GM12864 (cell line): ENCODE results near the gene MCTP1.

ENCODE experiments used
- DNase-seq: peaks from one replicate; pipeline ENCODE4 v3.0.0-alpha.2; 2011; ENCODE audit warnings: low read depth
- H3K4me3 ChIP-seq: 2 replicates; pipeline ENCODE4 v1.5.1; 2011; ENCODE audit warnings: mild to moderate bottlenecking, low read depth, low read length, control low read depth
- TF ChIP-seq, protein P1 (sequence below): IDR thresholded peaks from 2 replicates; pipeline ENCODE4 v1.5.1; 2011; ENCODE audit warnings: low read depth, mild to moderate bottlenecking, moderate library complexity, low read length, control low read depth, inconsistent platforms; ENCODE audit errors: missing control alignments

Gene MCTP1

DNA sequence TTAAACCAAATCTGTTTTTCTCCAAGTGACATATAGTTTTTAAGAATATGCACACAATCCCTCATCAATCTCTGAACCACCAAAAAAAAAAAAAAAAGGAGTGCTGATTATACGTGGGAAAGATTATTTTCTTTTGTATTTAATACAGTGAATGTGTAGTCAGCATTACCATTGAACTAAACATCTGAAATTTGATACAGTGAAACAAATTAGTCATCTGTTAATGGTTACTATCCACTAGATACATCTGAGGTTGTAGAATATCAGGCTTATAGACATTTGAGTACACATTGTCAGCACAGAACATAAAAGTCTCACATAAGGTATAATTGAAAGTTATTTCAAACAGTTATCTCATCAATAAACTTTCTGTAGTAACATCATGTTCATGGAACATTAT is 579.5 kb downstream of the MCTP1 start:
- TF ChIP-seq, protein P1, sequence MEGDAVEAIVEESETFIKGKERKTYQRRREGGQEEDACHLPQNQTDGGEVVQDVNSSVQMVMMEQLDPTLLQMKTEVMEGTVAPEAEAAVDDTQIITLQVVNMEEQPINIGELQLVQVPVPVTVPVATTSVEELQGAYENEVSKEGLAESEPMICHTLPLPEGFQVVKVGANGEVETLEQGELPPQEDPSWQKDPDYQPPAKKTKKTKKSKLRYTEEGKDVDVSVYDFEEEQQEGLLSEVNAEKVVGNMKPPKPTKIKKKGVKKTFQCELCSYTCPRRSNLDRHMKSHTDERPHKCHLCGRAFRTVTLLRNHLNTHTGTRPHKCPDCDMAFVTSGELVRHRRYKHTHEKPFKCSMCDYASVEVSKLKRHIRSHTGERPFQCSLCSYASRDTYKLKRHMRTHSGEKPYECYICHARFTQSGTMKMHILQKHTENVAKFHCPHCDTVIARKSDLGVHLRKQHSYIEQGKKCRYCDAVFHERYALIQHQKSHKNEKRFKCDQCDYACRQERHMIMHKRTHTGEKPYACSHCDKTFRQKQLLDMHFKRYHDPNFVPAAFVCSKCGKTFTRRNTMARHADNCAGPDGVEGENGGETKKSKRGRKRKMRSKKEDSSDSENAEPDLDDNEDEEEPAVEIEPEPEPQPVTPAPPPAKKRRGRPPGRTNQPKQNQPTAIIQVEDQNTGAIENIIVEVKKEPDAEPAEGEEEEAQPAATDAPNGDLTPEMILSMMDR, result no peak
- no peak overlapping the region for H3K4me3 ChIP-seq

DNA sequence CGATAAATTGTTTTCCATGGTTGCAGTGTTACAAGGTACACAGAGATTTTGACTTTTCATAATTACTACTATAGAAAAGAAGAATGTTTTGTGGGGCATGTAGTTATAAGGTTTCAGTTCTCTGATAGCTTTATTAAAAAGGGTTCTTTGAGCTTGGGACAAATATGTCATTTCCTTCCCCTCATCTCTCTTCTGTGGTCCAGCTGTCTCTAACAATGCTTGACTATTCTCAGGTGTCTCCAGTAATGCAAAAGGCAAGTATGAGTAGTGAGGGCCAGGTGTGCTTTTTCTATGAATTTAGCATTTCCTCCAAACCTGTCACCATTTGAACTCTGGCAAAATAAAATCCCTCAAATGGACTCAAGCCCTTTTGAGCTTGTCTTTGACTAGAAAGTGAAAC is 582.2 kb downstream of the MCTP1 start:
- TF ChIP-seq, protein P1, result no peak
- peak; percentile 18 for DNase-seq
- H3K4me3 ChIP-seq, result no peak overlapping the region

More for the DNA sequence above, 579.5 kb downstream of the MCTP1 start:
- no peak for DNase-seq

DNA sequence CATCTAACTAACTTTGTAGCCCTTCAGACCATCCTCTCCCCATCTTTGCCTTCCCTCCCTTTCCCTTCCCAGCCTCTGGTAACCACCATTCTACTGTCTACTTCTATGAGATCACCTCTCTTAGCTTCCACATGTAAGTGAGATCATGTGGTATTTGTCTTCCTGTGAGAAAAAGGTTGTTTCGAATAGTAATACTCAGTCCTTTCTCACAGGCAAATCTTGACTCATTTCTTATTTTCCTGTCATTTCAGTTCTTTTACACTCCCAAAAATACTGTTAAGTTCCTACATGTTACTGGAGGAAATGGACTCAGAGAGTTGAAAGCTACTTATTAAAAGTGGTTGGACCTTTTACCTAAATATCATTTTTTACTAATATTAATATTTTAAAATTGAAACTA is 584.3 kb downstream of the MCTP1 start:
- peak; percentile 25 for DNase-seq
- TF ChIP-seq, protein P1, result no peak
- no peak overlapping the region for H3K4me3 ChIP-seq

DNA sequence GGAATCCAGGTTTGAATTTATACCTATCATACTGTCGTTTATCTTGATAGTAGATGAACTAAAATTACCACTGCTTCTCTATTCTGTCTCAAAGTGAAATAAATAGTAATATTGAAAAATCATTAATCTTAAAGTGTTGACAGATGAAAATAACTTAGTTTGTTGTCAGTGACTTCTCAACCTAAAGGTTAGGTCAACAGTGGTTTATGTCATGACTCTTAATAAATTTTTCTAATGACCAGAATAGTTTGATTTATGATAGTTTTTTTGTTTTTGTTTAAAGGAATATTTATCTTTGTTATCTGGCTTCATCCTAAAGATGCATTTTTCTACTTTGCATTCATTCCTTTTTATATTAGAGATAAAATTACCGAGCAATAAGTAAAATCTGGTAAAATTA is 585.3 kb downstream of the MCTP1 start:
- no peak for DNase-seq
- TF ChIP-seq, protein P1, result no peak
- no peak overlapping the region for H3K4me3 ChIP-seq

DNA sequence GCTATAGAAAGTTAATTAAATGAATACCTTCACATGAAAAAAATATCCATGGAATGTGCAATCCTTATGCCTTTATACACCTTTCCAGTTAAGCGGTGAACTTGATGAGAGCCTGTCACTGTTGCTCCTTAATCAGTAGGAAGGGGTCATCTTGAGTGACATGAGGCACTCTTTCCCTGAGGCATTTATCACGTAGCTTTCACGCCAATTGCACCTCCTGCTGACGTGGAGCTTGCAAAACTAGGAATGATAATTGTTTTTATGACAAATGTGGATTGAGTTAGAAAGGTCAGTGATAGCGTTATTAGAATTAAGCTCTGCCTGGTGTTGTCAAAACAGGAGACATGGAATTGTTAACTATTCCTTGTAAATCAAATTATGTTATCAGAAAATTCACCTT is 586.7 kb downstream of the MCTP1 start:
- TF ChIP-seq, protein P1, result no peak
- H3K4me3 ChIP-seq, result no peak overlapping the region
- no peak for DNase-seq

DNA sequence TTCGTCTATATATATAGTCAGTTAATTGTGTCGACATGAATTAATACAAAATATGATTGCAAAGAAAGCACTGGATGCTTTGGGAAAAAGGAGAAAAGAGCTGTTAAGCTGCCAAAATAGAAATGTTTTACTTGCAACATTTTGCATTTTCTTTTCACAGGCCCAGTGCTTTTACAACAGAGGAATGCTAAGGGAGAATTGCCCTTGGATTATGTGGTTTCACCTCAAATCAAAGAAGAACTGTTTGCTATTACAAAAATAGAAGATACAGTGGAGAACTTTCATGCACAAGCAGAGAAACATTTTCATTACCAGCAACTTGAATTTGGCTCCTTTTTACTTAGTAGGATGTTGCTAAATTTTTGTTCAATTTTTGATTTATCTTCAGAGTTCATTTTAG is 590.2 kb downstream of the MCTP1 start:
- H3K4me3 ChIP-seq, result no peak overlapping the region
- TF ChIP-seq, protein P1, result no peak
- no peak for DNase-seq

DNA sequence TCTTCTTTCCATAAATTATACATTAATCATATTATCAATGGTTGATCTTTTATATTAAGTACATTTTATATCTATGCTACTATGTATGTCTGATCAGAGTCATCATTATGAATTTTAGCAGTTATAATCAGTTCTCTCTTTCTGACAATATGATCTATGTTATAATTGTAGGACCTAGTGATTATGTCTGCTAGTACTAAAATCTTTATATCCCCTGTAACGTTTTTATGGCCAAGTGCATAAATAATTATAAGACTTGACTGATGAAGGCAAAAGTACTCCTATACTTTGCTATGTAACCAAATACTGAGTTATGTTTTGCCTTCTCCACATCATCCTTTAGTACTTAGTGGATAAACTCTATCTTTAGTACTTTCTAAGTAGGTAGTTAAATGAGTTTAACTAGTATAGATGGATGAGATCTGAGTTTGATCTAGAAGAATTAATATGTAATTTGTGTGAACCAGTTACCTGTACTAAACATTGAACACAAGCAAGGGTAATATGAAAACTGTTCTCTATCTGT is 591.0 kb downstream of the MCTP1 start:
- H3K4me3 ChIP-seq, result no peak overlapping the region
- no peak for DNase-seq

More for the DNA sequence above, 591.0 kb downstream of the MCTP1 start:
- TF ChIP-seq, protein P1, result no peak
